ENCODE data around the gene CEP112.

DNA sequence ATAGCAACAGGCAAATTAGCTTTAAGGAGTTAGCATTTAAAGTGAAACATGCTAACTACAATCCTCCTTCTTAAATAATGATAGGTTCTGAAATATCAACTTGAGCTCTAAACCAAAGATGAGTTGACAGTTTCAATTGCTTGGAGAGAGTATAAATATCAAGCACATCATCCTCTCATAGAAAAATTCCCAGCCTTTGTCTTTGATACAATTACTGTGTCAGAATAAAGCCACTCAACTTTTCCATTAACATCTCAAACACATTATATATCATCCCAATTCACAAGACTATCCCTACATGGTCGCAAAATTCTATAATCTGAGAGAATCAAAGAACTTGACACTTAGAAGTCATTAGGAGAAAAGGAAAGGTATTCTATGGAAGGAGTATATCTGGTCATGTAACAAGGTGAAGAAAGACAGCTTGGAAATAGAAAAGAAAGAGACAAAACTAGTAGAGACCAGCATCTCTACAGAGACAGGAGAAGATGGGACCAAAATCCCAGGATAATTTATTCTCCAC is 189.8 kb downstream of the CEP112 start:
- TF ChIP-seq PLRG1 (conservative IDR thresholded peaks at IDR 0.05) (no peak), ZFX (CRISPR knock-in tag; IDR thresholded peaks at IDR 0.05; ENCODE audit: low read depth) (no peak), EZH2 (conservative IDR thresholded peaks at IDR 0.05; ENCODE audit: low read depth, low read length) (no peak), ADNP (CRISPR knock-in tag; IDR thresholded peaks at IDR 0.05) (no peak), RNF2 (conservative IDR thresholded peaks at IDR 0.05; ENCODE audit: low read depth) (no peak), RAD51 (IDR thresholded peaks at IDR 0.05; ENCODE audit: borderline replicate concordance) (no peak), KAT8 (CRISPR knock-in tag; IDR thresholded peaks at IDR 0.05) (no peak)
- TF ChIP-seq, protein P1, sequence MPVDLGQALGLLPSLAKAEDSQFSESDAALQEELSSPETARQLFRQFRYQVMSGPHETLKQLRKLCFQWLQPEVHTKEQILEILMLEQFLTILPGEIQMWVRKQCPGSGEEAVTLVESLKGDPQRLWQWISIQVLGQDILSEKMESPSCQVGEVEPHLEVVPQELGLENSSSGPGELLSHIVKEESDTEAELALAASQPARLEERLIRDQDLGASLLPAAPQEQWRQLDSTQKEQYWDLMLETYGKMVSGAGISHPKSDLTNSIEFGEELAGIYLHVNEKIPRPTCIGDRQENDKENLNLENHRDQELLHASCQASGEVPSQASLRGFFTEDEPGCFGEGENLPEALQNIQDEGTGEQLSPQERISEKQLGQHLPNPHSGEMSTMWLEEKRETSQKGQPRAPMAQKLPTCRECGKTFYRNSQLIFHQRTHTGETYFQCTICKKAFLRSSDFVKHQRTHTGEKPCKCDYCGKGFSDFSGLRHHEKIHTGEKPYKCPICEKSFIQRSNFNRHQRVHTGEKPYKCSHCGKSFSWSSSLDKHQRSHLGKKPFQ (CRISPR knock-in tag; IDR thresholded peaks at IDR 0.05; ENCODE audit: insufficient replicate concordance): no peak
- TF ChIP-seq, protein P2, sequence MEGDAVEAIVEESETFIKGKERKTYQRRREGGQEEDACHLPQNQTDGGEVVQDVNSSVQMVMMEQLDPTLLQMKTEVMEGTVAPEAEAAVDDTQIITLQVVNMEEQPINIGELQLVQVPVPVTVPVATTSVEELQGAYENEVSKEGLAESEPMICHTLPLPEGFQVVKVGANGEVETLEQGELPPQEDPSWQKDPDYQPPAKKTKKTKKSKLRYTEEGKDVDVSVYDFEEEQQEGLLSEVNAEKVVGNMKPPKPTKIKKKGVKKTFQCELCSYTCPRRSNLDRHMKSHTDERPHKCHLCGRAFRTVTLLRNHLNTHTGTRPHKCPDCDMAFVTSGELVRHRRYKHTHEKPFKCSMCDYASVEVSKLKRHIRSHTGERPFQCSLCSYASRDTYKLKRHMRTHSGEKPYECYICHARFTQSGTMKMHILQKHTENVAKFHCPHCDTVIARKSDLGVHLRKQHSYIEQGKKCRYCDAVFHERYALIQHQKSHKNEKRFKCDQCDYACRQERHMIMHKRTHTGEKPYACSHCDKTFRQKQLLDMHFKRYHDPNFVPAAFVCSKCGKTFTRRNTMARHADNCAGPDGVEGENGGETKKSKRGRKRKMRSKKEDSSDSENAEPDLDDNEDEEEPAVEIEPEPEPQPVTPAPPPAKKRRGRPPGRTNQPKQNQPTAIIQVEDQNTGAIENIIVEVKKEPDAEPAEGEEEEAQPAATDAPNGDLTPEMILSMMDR (CRISPR knock-in tag; IDR thresholded peaks at IDR 0.05): no peak
- TF ChIP-seq, protein P3, sequence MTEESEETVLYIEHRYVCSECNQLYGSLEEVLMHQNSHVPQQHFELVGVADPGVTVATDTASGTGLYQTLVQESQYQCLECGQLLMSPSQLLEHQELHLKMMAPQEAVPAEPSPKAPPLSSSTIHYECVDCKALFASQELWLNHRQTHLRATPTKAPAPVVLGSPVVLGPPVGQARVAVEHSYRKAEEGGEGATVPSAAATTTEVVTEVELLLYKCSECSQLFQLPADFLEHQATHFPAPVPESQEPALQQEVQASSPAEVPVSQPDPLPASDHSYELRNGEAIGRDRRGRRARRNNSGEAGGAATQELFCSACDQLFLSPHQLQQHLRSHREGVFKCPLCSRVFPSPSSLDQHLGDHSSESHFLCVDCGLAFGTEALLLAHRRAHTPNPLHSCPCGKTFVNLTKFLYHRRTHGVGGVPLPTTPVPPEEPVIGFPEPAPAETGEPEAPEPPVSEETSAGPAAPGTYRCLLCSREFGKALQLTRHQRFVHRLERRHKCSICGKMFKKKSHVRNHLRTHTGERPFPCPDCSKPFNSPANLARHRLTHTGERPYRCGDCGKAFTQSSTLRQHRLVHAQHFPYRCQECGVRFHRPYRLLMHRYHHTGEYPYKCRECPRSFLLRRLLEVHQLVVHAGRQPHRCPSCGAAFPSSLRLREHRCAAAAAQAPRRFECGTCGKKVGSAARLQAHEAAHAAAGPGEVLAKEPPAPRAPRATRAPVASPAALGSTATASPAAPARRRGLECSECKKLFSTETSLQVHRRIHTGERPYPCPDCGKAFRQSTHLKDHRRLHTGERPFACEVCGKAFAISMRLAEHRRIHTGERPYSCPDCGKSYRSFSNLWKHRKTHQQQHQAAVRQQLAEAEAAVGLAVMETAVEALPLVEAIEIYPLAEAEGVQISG (CRISPR knock-in tag; IDR thresholded peaks at IDR 0.05): no peak

All from HepG2 (cell line).